Myocyte (in vitro differentiated cells): ENCODE data around the gene RNF125. TPM values are rescaled to one million over a fixed set of nuclear protein-coding genes. Genes with fewer than 3 reads are reported as not detected.
A peak's percentile ranks its signal among the peaks of the same experiment; 100 is the strongest.
"Not testable (repeated sequence)": the region's sequence is repeated elsewhere in the genome, so short reads cannot be mapped to it uniquely, and the experiment has no call there.

Source experiments
- DNase-seq: peaks from one replicate; pipeline ENCODE4 v3.0.0-alpha.2; 2012; ENCODE audit warnings: low read depth
- polyA plus RNA-seq: library from polyadenylated mRNA; unstranded; fragments of >200 nt; gene quantifications from one replicate; pipeline ENCODE4 v1.2.1, GENCODE V29; 2012; ENCODE audit warnings: missing spikeins
- total RNA-seq: library from RNA; depleted of rRNA; stranded (reverse); fragments of >200 nt; gene quantifications from 2 replicates; pipeline ENCODE4 v1.2.3, GENCODE V29; 2014

The RNF125 gene
- total RNA-seq: 1.7 and 2.9 TPM in 2 replicates
- 0.59 TPM for polyA plus RNA-seq

DNA sequence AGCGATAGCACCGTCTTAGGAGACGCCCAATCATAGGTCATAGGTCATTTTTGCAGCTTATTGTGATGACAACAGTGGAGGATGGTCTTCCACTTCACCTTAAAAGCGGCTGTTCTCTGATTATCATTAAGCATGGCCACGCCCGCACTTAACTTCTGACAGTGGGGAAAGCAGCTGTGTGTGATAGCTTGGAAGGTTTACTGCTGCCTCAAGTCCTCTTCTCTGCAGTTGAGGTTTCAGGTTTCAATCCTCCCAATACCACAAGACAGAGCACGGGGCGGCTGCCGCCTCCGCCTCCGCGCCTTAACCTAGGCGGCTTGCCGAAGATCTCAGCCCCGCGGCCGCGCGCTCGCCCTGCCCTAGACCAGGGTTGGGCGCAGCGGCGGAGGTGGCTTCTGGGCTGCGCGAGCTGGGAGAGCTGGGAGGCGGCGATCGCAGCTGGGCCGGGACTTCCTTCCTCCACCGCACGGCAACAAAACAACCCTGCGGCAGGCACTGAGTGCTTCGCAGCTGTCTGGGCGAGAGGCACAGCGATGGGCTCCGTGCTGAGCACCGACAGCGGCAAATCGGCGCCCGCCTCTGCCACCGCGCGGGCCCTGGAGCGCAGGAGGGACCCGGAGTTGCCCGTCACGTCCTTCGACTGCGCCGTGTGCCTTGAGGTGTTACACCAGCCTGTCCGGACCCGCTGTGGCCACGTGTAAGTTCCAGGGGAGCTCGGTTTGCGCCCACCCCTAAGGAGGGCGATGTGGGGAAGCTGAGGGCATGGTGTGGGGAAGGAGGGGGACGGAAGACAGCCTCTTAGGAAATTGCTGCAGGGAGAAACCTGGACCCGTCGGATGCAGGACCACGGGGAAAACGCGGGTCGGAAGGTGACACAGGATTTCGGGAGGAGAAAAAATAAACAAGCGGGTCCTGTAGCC is at the start of gene RNF125:
Gene RNF125 (plus strand): TSS at position 495 of the 920 bp plus-strand sequence. CDS start 39 bp downstream, at position 534.
- peak; percentile 87 for DNase-seq

- no peak for DNase-seq
These were observed 48.0 kb upstream of the RNF125 start for GRCh38 chr18:31970617-31971016.

- DNase-seq: no peak
These were observed 44.6 kb upstream of the RNF125 start for GRCh38 chr18:31973929-31974546.

DNA sequence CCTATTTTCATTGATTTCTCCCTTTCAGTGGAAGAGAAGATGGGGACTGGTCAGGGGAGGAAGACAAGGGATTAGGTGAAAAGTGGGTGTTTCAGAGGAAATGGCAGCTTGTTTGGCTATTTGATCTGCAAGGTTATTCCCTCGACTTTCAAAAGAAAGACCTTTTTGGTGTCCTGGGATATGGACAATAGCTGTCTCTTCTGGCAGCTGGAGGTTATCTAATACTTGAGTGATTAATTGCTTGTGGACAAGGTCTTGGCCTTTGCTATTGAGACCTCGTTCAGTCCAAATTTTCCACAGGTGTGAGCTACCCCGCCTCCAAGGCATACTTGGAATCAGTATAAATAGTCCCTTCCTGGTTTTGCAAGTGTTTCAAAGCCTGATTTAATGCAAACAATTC is 42.4 kb upstream of the RNF125 start:
- DNase-seq: no peak

- peak; percentile 75 for DNase-seq
These were observed 41.3 kb upstream of the RNF125 start for GRCh38 chr18:31977270-31977872.

- DNase-seq: no peak
These were observed 40.0 kb upstream of the RNF125 start for GRCh38 chr18:31978616-31979015.

GRCh38 chr18:31979714-31980113 is 38.9 kb upstream of the RNF125 start:
- no peak for DNase-seq

GRCh38 chr18:31980863-31981262 is 37.8 kb upstream of the RNF125 start:
- DNase-seq: no peak

DNA sequence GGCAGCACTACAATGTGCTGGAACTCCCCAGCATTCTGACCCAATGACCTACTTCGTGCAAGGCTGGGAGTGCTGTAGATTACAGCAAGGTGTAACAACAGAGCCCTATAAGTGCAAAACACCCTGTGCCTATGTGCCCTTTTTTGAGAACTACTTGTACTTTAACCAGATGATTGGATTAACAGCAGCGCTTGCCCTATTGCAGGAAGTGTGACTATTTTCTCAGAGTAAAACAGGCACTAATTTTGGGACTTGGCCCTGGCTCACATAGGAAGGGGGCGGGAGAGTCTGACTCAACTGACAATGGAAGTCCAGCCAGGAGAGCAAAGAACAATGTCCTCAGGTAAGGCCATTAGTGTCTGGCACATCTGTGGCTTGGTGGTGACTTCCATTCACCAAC is 35.6 kb upstream of the RNF125 start:
- no peak for DNase-seq

DNA sequence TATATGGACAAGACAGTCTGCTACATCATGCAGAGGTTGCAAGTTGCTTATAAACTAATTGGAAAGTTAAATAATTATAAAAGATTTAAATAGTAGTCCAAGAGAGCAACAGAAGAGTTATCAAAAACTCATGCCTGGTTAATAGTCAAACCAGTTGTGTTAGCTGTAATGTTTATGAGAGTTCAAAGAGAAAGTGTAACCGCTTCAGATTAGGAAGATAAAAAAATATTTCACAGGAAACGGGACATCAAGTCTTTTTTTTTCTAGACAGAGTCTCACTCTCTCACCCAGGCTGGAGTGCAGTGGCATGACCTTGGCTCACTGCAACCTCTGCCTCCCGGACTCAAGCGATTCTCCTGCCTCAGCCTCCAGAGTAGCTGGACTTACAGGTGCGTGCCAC is 34.6 kb upstream of the RNF125 start:
- no peak for DNase-seq

DNA sequence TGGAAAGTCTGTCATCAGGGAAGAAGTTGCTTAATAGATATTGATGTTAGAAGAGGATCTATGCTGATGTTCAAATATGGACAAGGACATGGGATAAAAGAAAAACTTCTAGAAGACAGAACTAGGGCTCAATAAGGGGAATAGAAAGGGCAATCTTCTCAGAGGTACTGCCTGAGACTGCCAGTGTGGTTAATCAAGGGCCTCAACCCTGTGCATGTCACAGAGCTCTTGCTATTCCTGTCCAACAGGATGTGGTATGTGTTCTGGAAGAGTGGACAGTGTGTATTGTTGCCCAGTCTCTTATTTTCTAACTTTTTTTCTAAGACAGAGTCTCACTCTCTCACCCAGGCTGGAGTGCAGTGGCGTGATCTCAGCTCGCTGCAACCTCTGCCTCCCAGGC is 27.8 kb upstream of the RNF125 start:
- no peak for DNase-seq

DNA sequence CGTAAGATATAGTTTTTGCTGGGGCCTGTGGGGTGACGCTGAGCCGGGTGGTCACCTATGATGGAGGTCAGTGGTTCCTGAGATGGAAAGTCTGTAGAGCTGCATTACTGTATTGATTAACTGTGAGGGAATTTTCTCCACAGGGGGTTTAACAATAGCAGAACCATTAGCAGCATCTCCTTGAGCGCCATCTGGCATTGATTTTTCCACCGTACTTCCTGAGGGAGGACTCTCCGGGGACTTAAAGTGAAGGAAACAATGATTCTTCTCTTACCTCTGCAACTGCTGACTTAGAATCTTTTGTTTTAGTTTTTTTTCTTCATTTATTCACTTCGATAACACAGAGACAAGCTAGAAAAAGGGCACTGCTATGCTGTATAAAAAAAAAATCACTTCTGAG is 22.6 kb upstream of the RNF125 start:
- no peak for DNase-seq

- DNase-seq: no peak
These were observed 19.7 kb upstream of the RNF125 start for GRCh38 chr18:31998880-31999412.

GRCh38 chr18:32001141-32001540 is 17.5 kb upstream of the RNF125 start:
- DNase-seq: peak; percentile 39

GRCh38 chr18:32003822-32004221 is 14.8 kb upstream of the RNF125 start:
- not testable (repeated sequence) for DNase-seq

DNA sequence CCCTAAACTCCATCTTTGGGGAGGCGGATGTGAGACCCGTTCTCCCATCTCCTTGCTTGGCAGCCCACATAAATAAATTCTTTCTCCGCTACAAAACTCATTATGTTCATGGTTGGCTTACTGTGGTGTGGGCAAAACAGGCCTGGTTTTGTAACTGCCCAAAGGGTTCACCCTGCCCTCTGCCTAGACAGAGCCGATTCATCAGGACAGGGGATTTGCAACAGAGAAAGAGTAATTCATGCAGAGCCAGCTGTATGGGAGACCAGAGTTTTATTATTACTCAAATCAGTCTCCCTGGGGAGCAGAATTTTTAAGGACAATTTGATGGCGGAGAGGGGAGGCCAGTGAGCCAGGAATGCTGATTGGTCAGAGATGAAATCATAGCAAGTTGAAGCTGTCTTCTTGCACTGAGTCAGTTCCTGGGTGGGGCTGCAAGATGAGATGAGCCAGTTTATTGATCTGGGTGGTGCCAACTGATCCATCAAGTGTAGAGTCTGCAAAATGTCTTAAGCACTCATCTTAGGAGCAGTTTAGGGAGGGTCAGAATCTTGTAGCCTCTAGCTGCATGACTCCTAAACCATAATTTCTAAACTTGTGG is 8.4 kb upstream of the RNF125 start:
- no peak for DNase-seq

DNA sequence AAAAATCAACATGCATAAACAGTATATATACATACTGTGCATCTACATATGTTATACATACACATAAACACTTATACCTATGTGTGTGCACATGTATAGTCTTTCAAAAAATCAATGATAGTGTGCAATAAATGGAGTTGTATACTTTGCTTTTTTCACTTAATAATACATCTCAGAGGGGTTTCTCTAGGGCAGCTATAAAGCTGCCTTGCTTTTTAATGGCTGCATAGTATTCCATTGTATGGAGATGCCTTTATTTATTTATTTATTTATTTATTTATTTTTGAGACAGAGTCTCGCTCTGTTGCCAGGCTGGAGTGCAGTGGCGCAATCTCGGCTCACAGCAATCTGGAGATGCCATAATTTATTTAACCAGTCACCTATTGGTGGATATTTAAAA is 7.4 kb upstream of the RNF125 start:
- DNase-seq: no peak

GRCh38 chr18:32019251-32019948 is 775 bp downstream of the RNF125 start:
- DNase-seq: peak; percentile 20

GRCh38 chr18:32019949-32020625 is 1.5 kb downstream of the RNF125 start:
- DNase-seq: not testable (repeated sequence)
